Nephron (organoid): ENCODE results near the gene U2AF2.
A peak's percentile ranks its signal among the peaks of the same experiment; 100 is the strongest.

Experiments used
- H3K27ac Mint-ChIP-seq, 3 experiments: 2 replicates each; pipeline ENCODE4 v1.8.0; 2020; ENCODE audit warnings: mixed read lengths in 3 of 3, mild to moderate bottlenecking in 2 of 3, moderate library complexity in 1 of 3
- H3K27me3 Mint-ChIP-seq: 2 replicates; pipeline ENCODE4 v1.8.0; 2021; ENCODE audit warnings: low read depth, mild to moderate bottlenecking, moderate library complexity, mixed read lengths
- H3K36me3 Mint-ChIP-seq: 2 replicates; pipeline ENCODE4 v1.8.0; 2020; ENCODE audit warnings: low read depth, mixed read lengths
- H3K4me1 Mint-ChIP-seq: 2 replicates; pipeline ENCODE4 v1.8.0; 2020; ENCODE audit warnings: mixed read lengths
- H3K4me3 Mint-ChIP-seq, 3 experiments: 2 replicates each; pipeline ENCODE4 v1.8.0; 2020; ENCODE audit warnings: mild to moderate bottlenecking in 3 of 3, mixed read lengths in 3 of 3, moderate library complexity in 2 of 3
- H3K9me3 Mint-ChIP-seq: 2 replicates; pipeline ENCODE4 v1.8.0; 2020; ENCODE audit warnings: mixed read lengths
- TF ChIP-seq, protein P1 (sequence below), 3 experiments: fragments of 200-600 bp; sonication (generic); IDR thresholded peaks; one replicate each; pipeline ENCODE4 v1.5.0; 2021; ENCODE audit warnings: antibody characterized with exemption in 3 of 3; ENCODE audit not compliant: unreplicated experiment in 3 of 3

Gene U2AF2

DNA sequence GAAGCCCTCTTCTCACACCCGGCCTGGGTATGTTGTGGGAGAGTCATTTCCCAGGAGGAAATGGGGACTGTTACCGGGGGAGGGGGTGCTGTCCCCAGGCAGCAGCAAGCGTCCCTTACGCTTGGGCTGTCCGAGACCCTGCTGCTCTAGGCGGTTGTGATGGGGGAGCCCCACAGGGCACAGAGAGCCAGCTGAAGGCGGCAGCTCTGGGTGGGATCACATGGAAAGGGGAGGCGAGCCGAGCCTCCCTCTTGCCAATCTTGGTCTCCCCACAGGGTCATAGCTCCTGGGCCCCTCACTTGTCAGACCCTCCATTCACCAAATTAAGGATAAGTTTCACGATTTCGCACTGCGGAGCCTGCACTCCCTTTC is 42.2 kb downstream of the U2AF2 start:
- Mint-ChIP-seq H3K27me3 (no peaks in the 10 kb centered on the region), H3K9me3 (no peaks in the 10 kb centered on the region), H3K4me3 (no peak overlapping the region), H3K4me1 (no peaks in the 10 kb centered on the region), H3K27ac (peak overlapping the region in 1 of 3 experiments; percentile 11), H3K36me3 (peaks cover 56% of the 10 kb centered on the region)
- TF ChIP-seq, protein P1, sequence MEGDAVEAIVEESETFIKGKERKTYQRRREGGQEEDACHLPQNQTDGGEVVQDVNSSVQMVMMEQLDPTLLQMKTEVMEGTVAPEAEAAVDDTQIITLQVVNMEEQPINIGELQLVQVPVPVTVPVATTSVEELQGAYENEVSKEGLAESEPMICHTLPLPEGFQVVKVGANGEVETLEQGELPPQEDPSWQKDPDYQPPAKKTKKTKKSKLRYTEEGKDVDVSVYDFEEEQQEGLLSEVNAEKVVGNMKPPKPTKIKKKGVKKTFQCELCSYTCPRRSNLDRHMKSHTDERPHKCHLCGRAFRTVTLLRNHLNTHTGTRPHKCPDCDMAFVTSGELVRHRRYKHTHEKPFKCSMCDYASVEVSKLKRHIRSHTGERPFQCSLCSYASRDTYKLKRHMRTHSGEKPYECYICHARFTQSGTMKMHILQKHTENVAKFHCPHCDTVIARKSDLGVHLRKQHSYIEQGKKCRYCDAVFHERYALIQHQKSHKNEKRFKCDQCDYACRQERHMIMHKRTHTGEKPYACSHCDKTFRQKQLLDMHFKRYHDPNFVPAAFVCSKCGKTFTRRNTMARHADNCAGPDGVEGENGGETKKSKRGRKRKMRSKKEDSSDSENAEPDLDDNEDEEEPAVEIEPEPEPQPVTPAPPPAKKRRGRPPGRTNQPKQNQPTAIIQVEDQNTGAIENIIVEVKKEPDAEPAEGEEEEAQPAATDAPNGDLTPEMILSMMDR (IDR thresholded peaks at IDR 0.05; ENCODE audit: unreplicated experiment in 3 of 3): no peak

- H3K4me3 Mint-ChIP-seq: no peak overlapping the region
- H3K27me3 Mint-ChIP-seq: no peaks in the 10 kb centered on the region
- no peaks in the 10 kb centered on the region for H3K9me3 Mint-ChIP-seq
- no peaks in the 10 kb centered on the region for H3K4me1 Mint-ChIP-seq
- H3K27ac Mint-ChIP-seq: peak overlapping the region in 1 of 3 experiments; percentile 11
- TF ChIP-seq, protein P1 (IDR thresholded peaks at IDR 0.05; ENCODE audit: unreplicated experiment in 3 of 3): no peak
- peaks cover 61% of the 10 kb centered on the region for H3K36me3 Mint-ChIP-seq
Measured at GRCh38 chr19:55697698-55698097, 42.9 kb downstream of the U2AF2 start.

GRCh38 chr19:55698256-55698655 is 43.4 kb downstream of the U2AF2 start:
- TF ChIP-seq, protein P1 (IDR thresholded peaks at IDR 0.05; ENCODE audit: unreplicated experiment in 3 of 3): no peak
- peaks cover 62% of the 10 kb centered on the region for H3K36me3 Mint-ChIP-seq
- H3K9me3 Mint-ChIP-seq: no peaks in the 10 kb centered on the region
- no peak overlapping the region for H3K4me3 Mint-ChIP-seq
- no peaks in the 10 kb centered on the region for H3K4me1 Mint-ChIP-seq
- no peaks in the 10 kb centered on the region for H3K27me3 Mint-ChIP-seq
- H3K27ac Mint-ChIP-seq: peak overlapping the region in 1 of 3 experiments; percentile 19

- peaks cover 63% of the 10 kb centered on the region for H3K36me3 Mint-ChIP-seq
- H3K4me3 Mint-ChIP-seq: no peak overlapping the region
- H3K4me1 Mint-ChIP-seq: no peaks in the 10 kb centered on the region
- H3K27me3 Mint-ChIP-seq: no peaks in the 10 kb centered on the region
- no peaks in the 10 kb centered on the region for H3K9me3 Mint-ChIP-seq
- TF ChIP-seq, protein P1 (IDR thresholded peaks at IDR 0.05; ENCODE audit: unreplicated experiment in 3 of 3): no peak
- peak overlapping the region in 2 of 3 experiments; percentile 83 to 91 for H3K27ac Mint-ChIP-seq
Measured at GRCh38 chr19:55699221-55699620, 44.4 kb downstream of the U2AF2 start.

DNA sequence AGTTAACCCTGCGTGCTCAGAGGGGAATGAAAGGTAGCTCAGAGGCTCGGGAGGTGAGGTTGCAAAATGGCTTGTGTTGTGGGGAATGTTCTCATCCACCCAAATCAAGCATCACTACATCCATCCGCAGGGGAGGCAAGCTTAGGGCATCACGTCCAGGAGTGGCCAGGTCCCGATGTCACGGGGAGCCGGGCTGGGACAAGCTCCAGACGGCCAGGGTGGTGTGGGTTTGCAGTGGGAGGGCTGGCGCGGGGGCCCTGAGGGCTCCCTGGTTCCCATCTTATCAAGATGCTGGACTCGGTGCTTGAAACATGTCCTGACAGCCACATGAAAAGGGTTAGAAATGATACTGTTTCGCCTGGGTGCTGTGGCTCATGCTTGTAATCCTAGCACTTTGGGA is 46.0 kb downstream of the U2AF2 start:
- H3K9me3 Mint-ChIP-seq: peaks cover 7% of the 10 kb centered on the region

GRCh38 chr19:55702131-55702627 is 47.3 kb downstream of the U2AF2 start:
- peak overlapping the region in 1 of 3 experiments; percentile 14 for H3K4me3 Mint-ChIP-seq
- no peaks in the 10 kb centered on the region for H3K27me3 Mint-ChIP-seq
- H3K9me3 Mint-ChIP-seq: peaks cover 7% of the 10 kb centered on the region
- TF ChIP-seq, protein P1 (IDR thresholded peaks at IDR 0.05; ENCODE audit: unreplicated experiment in 3 of 3): no peak
- H3K4me1 Mint-ChIP-seq: no peaks in the 10 kb centered on the region
- peaks cover 67% of the 10 kb centered on the region for H3K36me3 Mint-ChIP-seq
- H3K27ac Mint-ChIP-seq: peak overlapping the region; percentile 60 to 96 (median 80)

More for the DNA sequence above, 46.0 kb downstream of the U2AF2 start:
- no peaks in the 10 kb centered on the region for H3K4me1 Mint-ChIP-seq
- peak overlapping the region in 1 of 3 experiments; percentile 82 for H3K27ac Mint-ChIP-seq
- no peak overlapping the region for H3K4me3 Mint-ChIP-seq
- peaks cover 73% of the 10 kb centered on the region for H3K36me3 Mint-ChIP-seq
- no peaks in the 10 kb centered on the region for H3K27me3 Mint-ChIP-seq
- TF ChIP-seq, protein P1 (IDR thresholded peaks at IDR 0.05; ENCODE audit: unreplicated experiment in 3 of 3): no peak
